VCaP (cell line): ENCODE data around the gene TCF7L1.

Experiments used
- H3K27ac ChIP-seq: fragments of 450-650 bp; 2 replicates; pipeline ENCODE4 v1.5.1; 2017
- CTCF ChIP-seq: fragments of 450-650 bp; conservative IDR thresholded peaks from 2 replicates; pipeline ENCODE4 v1.5.1; 2017; ENCODE audit warnings: mild to moderate bottlenecking, moderate library complexity

The TCF7L1 gene

DNA sequence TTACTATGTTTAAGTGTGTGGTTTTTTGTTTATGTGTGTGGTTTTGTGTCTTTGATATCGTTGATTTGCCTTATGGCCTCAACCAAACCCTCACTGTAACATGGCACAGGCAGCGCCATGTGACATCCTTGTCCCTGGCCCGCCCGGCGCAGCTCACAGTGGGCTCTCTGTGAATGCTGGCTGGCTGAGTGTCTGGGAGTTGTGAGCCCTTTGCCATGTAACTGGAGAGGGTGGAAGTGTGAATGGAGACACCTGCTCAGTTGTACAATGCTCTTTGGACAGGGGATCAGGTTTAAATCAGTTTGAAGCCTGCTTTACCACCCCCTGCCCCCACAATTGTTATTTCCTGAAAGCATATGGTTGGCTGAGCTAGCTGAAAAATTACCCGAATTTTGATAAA, 41.8 kb downstream of the TCF7L1 start:
- no peak for TF ChIP-seq CTCF
- H3K27ac ChIP-seq = peak overlapping the region; percentile 56

DNA sequence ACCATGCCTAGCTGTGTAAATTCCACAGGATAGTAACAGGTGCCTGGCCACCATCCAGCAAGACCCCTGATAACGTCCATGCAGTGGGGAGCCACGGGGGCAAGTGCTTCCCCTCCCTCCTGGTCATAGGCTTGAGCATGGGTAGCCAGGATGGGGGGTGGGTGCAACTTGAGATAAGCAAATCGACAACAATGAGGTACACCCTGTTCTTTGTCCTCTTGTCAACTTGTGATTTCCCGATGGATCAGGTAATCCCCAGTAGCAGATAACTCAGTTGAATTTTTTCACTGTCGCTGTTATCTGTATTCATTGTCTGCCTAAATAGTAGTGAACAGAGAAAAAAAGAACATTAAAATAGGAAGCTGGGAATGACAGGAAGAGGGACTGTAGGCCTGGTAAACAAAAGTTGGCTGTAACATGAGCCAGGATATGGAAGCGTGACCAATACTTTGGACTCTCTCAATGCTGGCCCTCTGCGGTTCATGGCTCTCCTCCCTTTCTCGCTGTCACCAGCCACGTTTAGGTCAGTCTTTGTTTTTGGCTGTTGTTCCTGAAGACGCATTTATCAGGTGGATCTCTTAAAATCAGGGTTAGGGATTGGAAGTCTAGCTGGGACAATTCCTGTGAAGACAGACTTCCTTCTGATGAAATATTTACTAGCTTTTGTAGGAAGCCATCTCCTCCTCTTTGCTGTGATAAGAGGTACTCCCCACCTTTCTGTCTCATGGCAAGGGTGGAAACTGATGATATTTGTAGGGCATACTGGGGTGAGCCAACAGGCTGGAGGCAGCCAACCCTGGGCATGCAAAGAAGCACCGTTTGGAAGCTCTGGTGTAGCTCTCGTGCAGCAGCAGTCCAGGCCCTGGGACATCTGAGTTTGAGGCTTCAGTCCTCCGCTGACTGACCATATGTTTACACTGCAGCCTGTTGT, 42.4 kb downstream of the TCF7L1 start:
- no peak for TF ChIP-seq CTCF
- peak overlapping the region; percentile 56 for H3K27ac ChIP-seq

DNA sequence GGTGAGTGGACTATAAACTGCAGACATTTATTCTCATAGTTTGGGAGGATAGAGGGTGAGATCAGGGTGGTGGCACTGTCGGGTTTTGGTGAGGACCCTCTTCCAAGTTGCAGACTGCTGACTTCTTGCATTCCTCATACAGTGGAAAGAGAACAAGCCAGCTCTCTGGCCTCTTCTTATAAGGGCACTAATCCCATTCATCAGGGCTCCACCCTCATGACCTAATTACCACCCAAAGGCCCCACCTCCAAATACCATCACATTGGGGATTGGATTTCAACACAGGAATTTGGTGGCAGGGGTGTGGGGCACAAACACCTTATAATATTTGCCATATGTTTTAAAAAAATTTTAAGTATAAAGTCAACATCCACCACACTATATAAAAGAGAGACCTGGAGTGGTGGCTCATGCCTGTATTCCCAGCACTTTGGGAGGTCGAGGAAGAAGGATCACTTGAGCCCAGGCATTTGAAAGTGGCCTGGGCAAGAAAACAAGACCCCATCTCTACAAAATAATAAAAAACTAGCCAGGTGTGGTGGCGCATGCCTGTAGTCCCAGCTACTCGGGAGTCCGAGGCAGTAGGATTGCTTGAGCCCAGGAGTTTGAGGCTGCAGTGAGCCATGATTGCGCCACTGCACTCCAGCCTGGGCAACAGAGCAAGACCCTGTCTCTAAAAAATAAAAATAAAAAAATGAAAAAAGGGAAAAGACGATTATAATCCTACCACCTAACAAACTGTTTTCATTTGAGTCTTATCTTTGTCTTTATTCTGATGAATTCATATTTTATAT, 44.0 kb downstream of the TCF7L1 start:
- peak overlapping the region; percentile 56; the same call in 1 of the 2 replicates for H3K27ac ChIP-seq
- TF ChIP-seq CTCF = no peak

- H3K27ac ChIP-seq = no peak overlapping the region
- TF ChIP-seq CTCF = no peak
These were observed 45.0 kb downstream of the TCF7L1 start for GRCh38 chr2:85178154-85178553.

DNA sequence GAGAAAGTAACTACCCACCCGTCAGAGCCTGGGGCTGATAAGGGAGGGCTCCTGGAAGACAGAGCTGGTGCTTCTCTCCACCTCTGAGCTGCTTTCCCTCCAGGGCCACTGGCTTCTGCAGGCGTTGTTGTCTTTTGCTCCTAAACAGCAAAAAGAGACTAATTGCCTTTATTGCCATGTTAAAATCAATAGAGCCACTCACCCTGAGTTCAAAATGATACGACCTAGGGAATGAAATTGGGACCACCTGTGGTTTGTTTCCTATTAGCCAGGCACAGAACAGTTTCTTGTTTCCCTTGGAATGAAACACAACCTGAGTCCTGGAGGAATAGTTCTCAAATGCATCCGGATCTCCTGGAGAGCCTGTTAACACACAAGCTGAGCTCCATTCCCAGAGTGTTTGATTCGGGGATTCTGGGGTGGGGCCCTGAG, 45.8 kb downstream of the TCF7L1 start:
- H3K27ac ChIP-seq = no peak overlapping the region
- no peak for TF ChIP-seq CTCF

DNA sequence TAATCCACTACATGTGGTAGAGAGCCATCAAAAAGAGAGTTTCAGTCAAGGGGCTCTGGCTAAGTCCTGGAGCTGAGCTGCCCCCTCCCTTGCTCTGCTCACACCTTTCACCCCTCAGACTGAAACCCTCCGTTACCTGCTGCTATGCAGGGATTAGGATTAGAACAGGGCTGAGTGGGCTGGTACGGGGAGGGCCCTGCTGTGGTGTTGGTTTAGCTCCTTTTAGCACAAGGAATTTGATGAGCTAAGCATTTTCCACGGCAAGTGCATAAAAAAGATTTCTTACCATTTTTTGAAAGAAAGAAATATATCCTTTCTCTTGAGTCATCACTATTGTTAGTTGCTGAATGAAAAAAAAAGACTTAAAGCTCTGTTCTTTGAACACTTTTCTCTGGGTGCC, 46.3 kb downstream of the TCF7L1 start:
- no peak overlapping the region for H3K27ac ChIP-seq
- TF ChIP-seq CTCF = no peak
